Measurements from ENCODE around the gene RNF227.

DNA sequence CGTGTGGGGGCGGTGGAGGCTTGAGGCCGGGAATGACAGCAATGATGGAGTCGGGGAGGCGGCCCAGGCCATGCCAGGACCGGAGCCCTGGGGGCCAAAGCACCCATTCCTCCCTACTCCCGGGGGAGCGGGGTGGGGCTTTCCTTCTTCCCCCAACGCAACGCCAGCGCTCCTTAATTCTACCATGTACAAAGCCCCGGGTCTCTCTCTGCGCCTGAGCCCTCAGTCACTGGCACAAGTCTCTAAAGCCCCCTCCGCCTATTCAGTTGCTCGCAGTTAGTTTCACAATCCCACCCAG lies 245 bp upstream of the RNF227 start:
- TF ChIP-seq EZH2phosphoT487 (IDR thresholded peaks at IDR 0.05; ENCODE audit: borderline replicate concordance): no peak
- TF ChIP-seq, protein P1, sequence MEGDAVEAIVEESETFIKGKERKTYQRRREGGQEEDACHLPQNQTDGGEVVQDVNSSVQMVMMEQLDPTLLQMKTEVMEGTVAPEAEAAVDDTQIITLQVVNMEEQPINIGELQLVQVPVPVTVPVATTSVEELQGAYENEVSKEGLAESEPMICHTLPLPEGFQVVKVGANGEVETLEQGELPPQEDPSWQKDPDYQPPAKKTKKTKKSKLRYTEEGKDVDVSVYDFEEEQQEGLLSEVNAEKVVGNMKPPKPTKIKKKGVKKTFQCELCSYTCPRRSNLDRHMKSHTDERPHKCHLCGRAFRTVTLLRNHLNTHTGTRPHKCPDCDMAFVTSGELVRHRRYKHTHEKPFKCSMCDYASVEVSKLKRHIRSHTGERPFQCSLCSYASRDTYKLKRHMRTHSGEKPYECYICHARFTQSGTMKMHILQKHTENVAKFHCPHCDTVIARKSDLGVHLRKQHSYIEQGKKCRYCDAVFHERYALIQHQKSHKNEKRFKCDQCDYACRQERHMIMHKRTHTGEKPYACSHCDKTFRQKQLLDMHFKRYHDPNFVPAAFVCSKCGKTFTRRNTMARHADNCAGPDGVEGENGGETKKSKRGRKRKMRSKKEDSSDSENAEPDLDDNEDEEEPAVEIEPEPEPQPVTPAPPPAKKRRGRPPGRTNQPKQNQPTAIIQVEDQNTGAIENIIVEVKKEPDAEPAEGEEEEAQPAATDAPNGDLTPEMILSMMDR (conservative IDR thresholded peaks at IDR 0.05; ENCODE audit: low read length): no peak
